DND-41 (cell line): Measurements from ENCODE around the gene PXK.

Source experiments
- ATAC-seq: fragments of 200-7000 bp; cut with Tn5 transposase; 3 replicates; pipeline ENCODE4 v1.9.1; 2021; ENCODE audit warnings: low read depth; ENCODE audit not compliant: insufficient read depth
- DNase-seq: peaks from one replicate; pipeline ENCODE4 v3.0.0-alpha.2; 2020
- H2AFZ ChIP-seq: 2 replicates; pipeline ENCODE4 v1.6.0; 2012; ENCODE audit warnings: low read depth, low read length
- H3K27ac ChIP-seq: 2 replicates; pipeline ENCODE4 v1.5.1; 2012; ENCODE audit warnings: low read length, inconsistent platforms
- H3K27me3 ChIP-seq: fragments of 200-600 bp; sonication (generic); 2 replicates; pipeline ENCODE4 v1.6.0; 2012; ENCODE audit warnings: low read length, mild to moderate bottlenecking, inconsistent platforms; ENCODE audit not compliant: insufficient read depth, poor library complexity
- H3K36me3 ChIP-seq: 2 replicates; pipeline ENCODE4 v1.5.1; 2012; ENCODE audit warnings: low read length, inconsistent platforms; ENCODE audit not compliant: insufficient read depth
- H3K4me1 ChIP-seq: 2 replicates; pipeline ENCODE4 v1.5.1; 2012; ENCODE audit warnings: mild to moderate bottlenecking, low read length; ENCODE audit not compliant: insufficient read depth
- H3K4me2 ChIP-seq: 2 replicates; pipeline ENCODE4 v1.6.0; 2012; ENCODE audit warnings: mild to moderate bottlenecking, moderate library complexity, low read length, inconsistent platforms; ENCODE audit not compliant: insufficient read depth
- H3K4me3 ChIP-seq, 2 experiments: fragments of 200-600 bp in 1 of 2; shearing (Covaris generic) in 1 of 2; 2 replicates each; pipeline ENCODE4 v1.5.1; 2012 to 2016; ENCODE audit warnings: inconsistent platforms in 2 of 2, low read length in 2 of 2, mild to moderate bottlenecking in 2 of 2, low read depth in 1 of 2, moderate library complexity in 1 of 2
- H3K79me2 ChIP-seq: 2 replicates; pipeline ENCODE4 v1.6.0; 2012; ENCODE audit warnings: low read length, inconsistent platforms; ENCODE audit not compliant: insufficient read depth
- H3K9ac ChIP-seq: 2 replicates; pipeline ENCODE4 v1.6.0; 2012; ENCODE audit warnings: low read depth, mild to moderate bottlenecking, inconsistent platforms, low read length, moderate library complexity
- H3K9me3 ChIP-seq: 2 replicates; pipeline ENCODE4 v1.5.1; 2012; ENCODE audit warnings: low read length, moderate library complexity, mild to moderate bottlenecking, inconsistent platforms; ENCODE audit not compliant: insufficient read depth, severe bottlenecking
- H4K20me1 ChIP-seq: 2 replicates; pipeline ENCODE4 v1.6.0; 2012; ENCODE audit warnings: low read length; ENCODE audit not compliant: insufficient read depth
- EZH2 ChIP-seq: IDR thresholded peaks from 3 replicates; pipeline ENCODE4 v1.6.1; 2012; ENCODE audit warnings: borderline replicate concordance, low read depth, mild to moderate bottlenecking, moderate library complexity, low read length, inconsistent platforms; ENCODE audit not compliant: severe bottlenecking
- TF ChIP-seq, protein P1 (sequence below): IDR thresholded peaks from 2 replicates; pipeline ENCODE4 v1.5.1; 2012; ENCODE audit warnings: borderline replicate concordance, low read length, moderate library complexity, mild to moderate bottlenecking; ENCODE audit not compliant: poor library complexity, severe bottlenecking; ENCODE audit errors: extremely low read depth

Gene PXK

DNA sequence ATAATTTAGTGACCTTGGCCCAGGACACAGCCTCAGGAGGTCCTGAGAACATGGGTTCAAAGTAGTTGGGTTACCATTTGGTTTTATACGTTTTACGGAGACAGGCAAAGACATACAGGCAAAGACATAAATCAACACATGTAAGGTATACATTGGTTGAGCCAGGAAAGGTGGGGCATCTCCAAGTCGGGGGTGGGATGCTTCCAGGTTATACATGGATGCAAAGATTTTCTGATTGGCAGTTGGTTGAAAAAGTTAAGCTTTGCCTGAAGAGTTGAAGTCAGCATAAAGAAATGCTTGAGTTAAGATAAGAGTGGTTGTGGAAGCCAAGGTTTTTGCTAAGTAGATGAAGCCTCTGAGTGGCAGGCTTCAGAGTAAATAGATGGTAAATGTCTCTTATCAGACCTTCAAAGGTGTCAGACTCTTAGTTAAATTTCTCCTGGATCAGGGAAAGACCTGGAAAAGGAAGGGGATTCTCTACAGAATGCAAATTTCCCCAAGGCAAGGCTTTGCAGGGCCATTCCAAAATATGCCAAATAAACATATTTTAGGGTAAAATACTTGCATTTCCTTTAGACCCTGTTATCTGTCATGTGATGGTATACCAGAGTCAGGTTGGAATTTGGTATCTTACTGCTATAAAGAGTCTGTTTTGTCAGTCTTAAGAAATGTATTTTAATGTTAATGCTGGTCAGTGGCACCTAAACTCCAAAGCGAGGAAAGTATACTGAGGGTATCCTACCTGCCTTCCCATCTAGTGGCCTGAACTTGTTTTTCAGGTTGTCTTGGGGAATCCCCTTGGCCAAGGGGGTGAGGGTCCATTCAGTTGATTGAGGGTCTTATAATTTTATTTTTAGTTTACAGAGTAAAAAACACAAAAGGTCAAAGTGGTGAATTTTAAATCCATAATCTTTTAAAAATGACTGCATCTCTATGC, 109.1 kb downstream of the PXK start:
- H3K4me2 ChIP-seq: no peak overlapping the region
- no peak for ATAC-seq
- peaks cover 5% of the 10 kb centered on the region for H3K27me3 ChIP-seq
- no peaks in the 10 kb centered on the region for H4K20me1 ChIP-seq
- H3K36me3 ChIP-seq: no peaks in the 10 kb centered on the region
- no peak overlapping the region for H3K27ac ChIP-seq
- TF ChIP-seq, protein P1, sequence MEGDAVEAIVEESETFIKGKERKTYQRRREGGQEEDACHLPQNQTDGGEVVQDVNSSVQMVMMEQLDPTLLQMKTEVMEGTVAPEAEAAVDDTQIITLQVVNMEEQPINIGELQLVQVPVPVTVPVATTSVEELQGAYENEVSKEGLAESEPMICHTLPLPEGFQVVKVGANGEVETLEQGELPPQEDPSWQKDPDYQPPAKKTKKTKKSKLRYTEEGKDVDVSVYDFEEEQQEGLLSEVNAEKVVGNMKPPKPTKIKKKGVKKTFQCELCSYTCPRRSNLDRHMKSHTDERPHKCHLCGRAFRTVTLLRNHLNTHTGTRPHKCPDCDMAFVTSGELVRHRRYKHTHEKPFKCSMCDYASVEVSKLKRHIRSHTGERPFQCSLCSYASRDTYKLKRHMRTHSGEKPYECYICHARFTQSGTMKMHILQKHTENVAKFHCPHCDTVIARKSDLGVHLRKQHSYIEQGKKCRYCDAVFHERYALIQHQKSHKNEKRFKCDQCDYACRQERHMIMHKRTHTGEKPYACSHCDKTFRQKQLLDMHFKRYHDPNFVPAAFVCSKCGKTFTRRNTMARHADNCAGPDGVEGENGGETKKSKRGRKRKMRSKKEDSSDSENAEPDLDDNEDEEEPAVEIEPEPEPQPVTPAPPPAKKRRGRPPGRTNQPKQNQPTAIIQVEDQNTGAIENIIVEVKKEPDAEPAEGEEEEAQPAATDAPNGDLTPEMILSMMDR: no peak
- TF ChIP-seq EZH2: no peak
- H3K9me3 ChIP-seq: no peaks in the 10 kb centered on the region
- no peaks in the 10 kb centered on the region for H3K4me1 ChIP-seq
- no peak for DNase-seq
- H3K4me3 ChIP-seq: no peak overlapping the region
- H3K9ac ChIP-seq: no peak overlapping the region
- no peak overlapping the region for H2AFZ ChIP-seq
- H3K79me2 ChIP-seq: no peaks in the 10 kb centered on the region

DNA sequence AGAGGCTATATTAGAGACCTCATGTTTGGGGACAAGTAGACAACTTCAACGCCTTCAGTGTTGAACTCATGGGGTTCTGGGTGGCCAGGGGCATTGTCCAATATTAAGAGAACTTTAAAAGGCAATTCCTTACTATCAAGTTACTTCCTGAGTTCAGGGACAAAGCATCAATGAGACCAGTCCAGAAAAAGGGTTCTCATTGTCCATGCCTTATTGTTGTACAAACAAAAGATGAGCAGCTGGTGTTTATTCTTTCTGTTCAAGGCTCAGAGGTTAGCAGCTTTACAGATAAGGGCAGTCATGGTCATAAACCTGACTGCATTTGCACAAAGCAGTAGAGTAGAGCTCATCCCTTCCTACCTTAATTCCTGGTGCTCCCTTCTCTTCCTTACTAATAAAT, 119.5 kb downstream of the PXK start:
- no peaks in the 10 kb centered on the region for H3K79me2 ChIP-seq
- no peak overlapping the region for H3K4me2 ChIP-seq
- H3K4me1 ChIP-seq: no peaks in the 10 kb centered on the region
- DNase-seq: no peak
- no peak for TF ChIP-seq EZH2
- TF ChIP-seq, protein P1: no peak
- H3K4me3 ChIP-seq: no peak overlapping the region
- H3K36me3 ChIP-seq: no peaks in the 10 kb centered on the region
- H3K27ac ChIP-seq: no peak overlapping the region
- ATAC-seq: no peak
- H3K9me3 ChIP-seq: peaks cover 9% of the 10 kb centered on the region
- H3K27me3 ChIP-seq: no peaks in the 10 kb centered on the region
- no peak overlapping the region for H3K9ac ChIP-seq
- H2AFZ ChIP-seq: no peak overlapping the region
- H4K20me1 ChIP-seq: no peaks in the 10 kb centered on the region

DNA sequence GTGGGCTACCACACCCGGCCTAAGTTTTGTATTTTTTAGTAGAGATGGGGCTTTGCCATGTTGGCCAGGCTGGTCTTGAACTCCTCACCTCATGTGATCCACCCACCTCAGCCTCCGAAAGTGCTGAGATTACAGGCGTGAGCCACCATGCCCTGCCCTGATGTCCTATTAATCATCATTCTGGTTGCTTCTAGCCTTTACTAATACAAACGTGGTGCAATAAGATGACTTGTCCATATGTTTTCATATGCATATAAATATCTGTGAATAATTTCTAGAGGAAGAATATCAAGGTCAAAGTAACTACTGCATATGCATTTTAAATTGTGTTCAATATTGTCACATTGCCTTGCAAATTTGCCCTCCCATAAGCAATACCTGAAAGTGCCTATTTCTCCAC, 126.5 kb downstream of the PXK start:
- Histone ChIP-seq H3K4me3 (no peak overlapping the region), H2AFZ (no peak overlapping the region), H4K20me1 (no peaks in the 10 kb centered on the region), H3K4me2 (no peak overlapping the region), H3K27ac (no peak overlapping the region), H3K9ac (no peak overlapping the region), H3K27me3 (no peaks in the 10 kb centered on the region), H3K79me2 (no peaks in the 10 kb centered on the region), H3K4me1 (peaks cover 7% of the 10 kb centered on the region; the same call in 1 of the 2 replicates), H3K36me3 (no peaks in the 10 kb centered on the region), H3K9me3 (peaks cover 3% of the 10 kb centered on the region)
- TF ChIP-seq, protein P1: no peak
- TF ChIP-seq EZH2: no peak
- ATAC-seq: no peak
- no peak for DNase-seq
